Kidney (tissue), 22 donors: Measurements from ENCODE around the gene OR10H1. TPM values are rescaled to one million over a fixed set of nuclear protein-coding genes. Genes with fewer than 3 reads are reported as not detected.

ENCODE experiments used
- DNase-seq, 5 donors: peaks; one replicate each; pipeline ENCODE4 v3.0.0-alpha.2; 2013 to 2020
- FAIRE-seq: peaks from 2 replicates; lab custom pipeline; 2012; peaks lifted over from hg19 to GRCh38; lab: Jason Lieb, UNC
- H3K27ac ChIP-seq, 2 donors: one replicate each; pipeline ENCODE4 v1.7.0; 2013; ENCODE audit warnings: low read depth in 2 of 2, low read length in 2 of 2, inconsistent platforms in 1 of 2
- H3K27me3 ChIP-seq: one replicate; pipeline ENCODE4 v1.7.1; 2013; ENCODE audit warnings: low read length, inconsistent platforms; ENCODE audit not compliant: control insufficient read depth, insufficient read depth
- H3K36me3 ChIP-seq, 3 donors: one replicate each; pipeline versions ENCODE4 v1.7.0 to v1.7.1; 2013; ENCODE audit warnings: low read length in 3 of 3, control low read depth in 1 of 3, inconsistent platforms in 1 of 3; ENCODE audit not compliant: insufficient read depth in 3 of 3, control insufficient read depth in 2 of 3
- H3K4me1 ChIP-seq, 3 donors: one replicate each; pipeline versions ENCODE4 v1.7.0 to v1.7.1; 2013; ENCODE audit warnings: low read length in 3 of 3, inconsistent platforms in 1 of 3, low read depth in 1 of 3; ENCODE audit not compliant: control insufficient read depth in 2 of 3, insufficient read depth in 2 of 3
- H3K4me3 ChIP-seq, 3 donors: one replicate each; pipeline versions ENCODE4 v1.7.0 to v1.8.1; 2013; ENCODE audit warnings: low read length in 3 of 3, control low read depth in 1 of 3, inconsistent platforms in 1 of 3
- H3K9ac ChIP-seq, 3 donors: one replicate each; pipeline versions ENCODE4 v1.7.0 to v1.7.1; 2013; ENCODE audit warnings: low read length in 3 of 3, control low read depth in 1 of 3, inconsistent platforms in 1 of 3
- H3K9me3 ChIP-seq, 3 donors: one replicate each; pipeline versions ENCODE4 v1.7.0 to v1.7.1; 2013; ENCODE audit warnings: low read length in 3 of 3, control low read depth in 1 of 3, inconsistent platforms in 1 of 3; ENCODE audit not compliant: control insufficient read depth in 2 of 3, insufficient read depth in 1 of 3
- CTCF ChIP-seq: IDR thresholded peaks from 3 replicates; pipeline ENCODE4 v1.5.1; 2012; ENCODE audit warnings: mild to moderate bottlenecking, moderate library complexity, borderline replicate concordance; ENCODE audit not compliant: insufficient read depth; ENCODE audit errors: extremely low read depth
- intact Hi-C: fragments of 100-400 bp; cut with DNase I; formaldehyde crosslinking; loops from one replicate; pipeline ENCODE4 v1.11.1; 2022
- long read RNA-seq, 10 donors: library from polyadenylated mRNA in 1 of 10; unstranded in 1 of 10; transcript quantifications; one replicate each; pipeline ENCODE4 v2.0.0 and lab custom pipeline, GENCODE V29; 2021 to 2026
- polyA plus RNA-seq: library from polyadenylated mRNA; stranded (reverse); fragments of 350-450 nt; fragmentation: Illumina TruSeq; extraction: RNeasy Lipid Tissue Mini Kit (QIAGEN cat#74804); gene quantifications from one replicate; pipeline ENCODE4 v1.2.3, GENCODE V29; 2014; ENCODE audit warnings: low read depth, low replicate concordance; ENCODE audit not compliant: insufficient read depth
- total RNA-seq: library from RNA; stranded (reverse); fragmentation: NEBNext Ultra II Directional; extraction: Animal tissue kit (Norgen Biotek cat#: 25700); gene quantifications from one replicate; pipeline ENCODE4 v1.2.1, GENCODE V29; 2021
- donor health status: control.
- donor health status: control.
- donor health status: control.
- donor health status: control.
- donor health status: control.
- donor health status: DM: yes; HTN: yes; CAD: no.
- donor health status: Normal renal cell carcinoma (clear cell type).

Gene OR10H1
- total RNA-seq (0.09 TPM), polyA plus RNA-seq (not detected)
- long read RNA-seq, donor 1, result 0 reads
- long read RNA-seq, donor 2, result 0 reads
- long read RNA-seq, donor 3, result 0 reads
- long read RNA-seq, donor 4, result 0 reads
- long read RNA-seq, donor 5, result 0 reads
- long read RNA-seq, donor 6, result 0 reads
- long read RNA-seq, donor 7, result 0 reads
- long read RNA-seq, donor 8, result 0 reads
- long read RNA-seq, donor 9, result 0 reads
- long read RNA-seq, donor 10, result 0 reads

- Histone ChIP-seq H3K9ac (no peak within 1 kb of the TSS), H3K27me3 (peaks cover 5% of the 10 kb centered on the region), H3K36me3 (no peaks in the 10 kb centered on the region), H3K4me1 (no peaks in the 10 kb centered on the region), H3K4me3 (no peak within 1 kb of the TSS), H3K27ac (no peak within 1 kb of the TSS), H3K9me3 (no peaks in the 10 kb centered on the region)
- FAIRE-seq (no peak), DNase-seq (no peak)
- TF ChIP-seq CTCF, result no peak
- intact Hi-C loops, result no loop called here
Measured at GRCh38 chr19:15815306-15815705, at the start of gene OR10H1. Gene OR10H1, minus strand, starts transcription at chr19:15815664. Its CDS starts 7,627 bp downstream, at chr19:15808037.

GRCh38 chr19:15864824-15865223 is 49.4 kb upstream of the OR10H1 start:
- no peak overlapping the region for H3K27ac ChIP-seq
- no peaks in the 10 kb centered on the region for H3K36me3 ChIP-seq
- TF ChIP-seq CTCF, result no peak
- H3K4me1 ChIP-seq, result no peaks in the 10 kb centered on the region
- DNase-seq, result no peak
- no peak overlapping the region for H3K4me3 ChIP-seq
- H3K9me3 ChIP-seq, result no peaks in the 10 kb centered on the region
- intact Hi-C loops, result loop anchor here (10.0 kb wide), 1 partner anchor 240 kb away; no protein-coding TSS in a partner anchor
- H3K27me3 ChIP-seq, result no peaks in the 10 kb centered on the region
- no peak overlapping the region for H3K9ac ChIP-seq
- FAIRE-seq, result no peak

- H3K4me3 ChIP-seq, result no peak overlapping the region
- H3K4me1 ChIP-seq, result no peaks in the 10 kb centered on the region
- H3K36me3 ChIP-seq, result no peaks in the 10 kb centered on the region
- intact Hi-C loops, result loop anchor here (10.0 kb wide), 1 partner anchor 238 kb away; no protein-coding TSS in a partner anchor
- no peak for TF ChIP-seq CTCF
- H3K9ac ChIP-seq, result no peak overlapping the region
- H3K27ac ChIP-seq, result no peak overlapping the region
- no peak for DNase-seq
- H3K9me3 ChIP-seq, result no peaks in the 10 kb centered on the region
- H3K27me3 ChIP-seq, result no peaks in the 10 kb centered on the region
- FAIRE-seq, result no peak
Measured at GRCh38 chr19:15863272-15863671, 47.8 kb upstream of the OR10H1 start.
